ENCODE measurements around the gene DVL3. TPM values are rescaled to one million over a fixed set of nuclear protein-coding genes. Genes with fewer than 3 reads are reported as not detected.

Gene DVL3
- total RNA-seq, 1 donor from 2014 or later: 102 TPM

GRCh38 chr3:184126006-184126405 lies 29.2 kb upstream of the DVL3 start:
- Mint-ChIP-seq H3K27ac (ENCODE audit: unreplicated experiment) (no peak overlapping the region), H3K27me3 (ENCODE audit: low read depth) (no peaks in the 10 kb centered on the region), H3K4me1 (ENCODE audit: low read depth) (no peaks in the 10 kb centered on the region), H3K36me3 (ENCODE audit: low read depth) (no peaks in the 10 kb centered on the region), H3K9me3 (ENCODE audit: low read depth) (no peaks in the 10 kb centered on the region), H3K4me3 (ENCODE audit: unreplicated experiment) (no peak overlapping the region)
- no peak for DNase-seq (ENCODE audit: low spot score)
- no peak for TF ChIP-seq CTCF (IDR thresholded peaks at IDR 0.05)

- H3K36me3 Mint-ChIP-seq (ENCODE audit: low read depth): no peaks in the 10 kb centered on the region
- peak; percentile 69 for TF ChIP-seq CTCF (IDR thresholded peaks at IDR 0.05)
- no peaks in the 10 kb centered on the region for H3K27me3 Mint-ChIP-seq (ENCODE audit: low read depth)
- no peak for DNase-seq (ENCODE audit: low spot score)
- H3K27ac Mint-ChIP-seq (ENCODE audit: unreplicated experiment): no peak overlapping the region
- H3K4me3 Mint-ChIP-seq (ENCODE audit: unreplicated experiment): no peak overlapping the region
- peaks cover 8% of the 10 kb centered on the region for H3K4me1 Mint-ChIP-seq (ENCODE audit: low read depth)
- H3K9me3 Mint-ChIP-seq (ENCODE audit: low read depth): no peaks in the 10 kb centered on the region
These were observed 26.2 kb upstream of the DVL3 start for GRCh38 chr3:184129012-184129411.

- no peak overlapping the region for H3K27ac Mint-ChIP-seq (ENCODE audit: unreplicated experiment)
- TF ChIP-seq CTCF (IDR thresholded peaks at IDR 0.05): no peak
- H3K36me3 Mint-ChIP-seq (ENCODE audit: low read depth): no peaks in the 10 kb centered on the region
- DNase-seq (ENCODE audit: low spot score): no peak
- H3K27me3 Mint-ChIP-seq (ENCODE audit: low read depth): no peaks in the 10 kb centered on the region
- peaks cover 35% of the 10 kb centered on the region for H3K4me1 Mint-ChIP-seq (ENCODE audit: low read depth)
- H3K9me3 Mint-ChIP-seq (ENCODE audit: low read depth): no peaks in the 10 kb centered on the region
- no peak overlapping the region for H3K4me3 Mint-ChIP-seq (ENCODE audit: unreplicated experiment)
These were observed 22.2 kb upstream of the DVL3 start for GRCh38 chr3:184132945-184133344.

GRCh38 chr3:184133840-184134745 lies 21.1 kb upstream of the DVL3 start:
- H3K4me3 Mint-ChIP-seq (ENCODE audit: unreplicated experiment): peak overlapping the region; percentile 94
- peak; percentile 15 for TF ChIP-seq CTCF (IDR thresholded peaks at IDR 0.05)
- no peaks in the 10 kb centered on the region for H3K36me3 Mint-ChIP-seq (ENCODE audit: low read depth)
- H3K27me3 Mint-ChIP-seq (ENCODE audit: low read depth): no peaks in the 10 kb centered on the region
- peak overlapping the region; percentile 90 for H3K27ac Mint-ChIP-seq (ENCODE audit: unreplicated experiment)
- H3K9me3 Mint-ChIP-seq (ENCODE audit: low read depth): no peaks in the 10 kb centered on the region
- DNase-seq (ENCODE audit: low spot score): peak; percentile 94
- peaks cover 36% of the 10 kb centered on the region for H3K4me1 Mint-ChIP-seq (ENCODE audit: low read depth)

GRCh38 chr3:184134746-184135148 lies 20.4 kb upstream of the DVL3 start:
- peaks cover 36% of the 10 kb centered on the region for H3K4me1 Mint-ChIP-seq (ENCODE audit: low read depth)
- H3K4me3 Mint-ChIP-seq (ENCODE audit: unreplicated experiment): peak overlapping the region; percentile 94
- H3K27ac Mint-ChIP-seq (ENCODE audit: unreplicated experiment): peak overlapping the region; percentile 90
- H3K36me3 Mint-ChIP-seq (ENCODE audit: low read depth): no peaks in the 10 kb centered on the region
- no peaks in the 10 kb centered on the region for H3K27me3 Mint-ChIP-seq (ENCODE audit: low read depth)
- no peaks in the 10 kb centered on the region for H3K9me3 Mint-ChIP-seq (ENCODE audit: low read depth)
- DNase-seq (ENCODE audit: low spot score): no peak
- TF ChIP-seq CTCF (IDR thresholded peaks at IDR 0.05): no peak
